Peyer's patch (tissue), 4 donors: Measurements from ENCODE around the gene EMID1. TPM values are rescaled to one million over a fixed set of nuclear protein-coding genes. Genes with fewer than 3 reads are reported as not detected.

Source experiments
- DNase-seq, 3 donors: peaks; one replicate each; pipeline ENCODE4 v3.0.0-alpha.2; 2017 to 2019
- H3K27ac ChIP-seq, 4 donors: fragments of 200-600 bp; sonication (generic); one replicate each; pipeline ENCODE4 v1.5.1; 2016 to 2019
- H3K27me3 ChIP-seq, 2 donors: fragments of 200-600 bp; sonication (generic); one replicate each; pipeline ENCODE4 v1.5.1; 2019
- H3K36me3 ChIP-seq, 3 donors: fragments of 200-600 bp; sonication (generic); one replicate each; pipeline ENCODE4 v1.5.1; 2016 to 2019
- H3K4me1 ChIP-seq, 4 donors: fragments of 200-600 bp; sonication (generic); one replicate each; pipeline ENCODE4 v1.5.1; 2016 to 2019
- H3K4me3 ChIP-seq, 4 donors: fragments of 200-600 bp; sonication (generic); 1 replicate in 3 of 4; 2 replicates in 1 of 4; pipeline ENCODE4 v1.5.1; 2016 to 2019; ENCODE audit warnings: mild to moderate bottlenecking in 1 of 4
- H3K9me3 ChIP-seq, 4 donors: fragments of 200-600 bp; sonication (generic); one replicate each; pipeline ENCODE4 v1.5.1; 2016 to 2019; ENCODE audit warnings: mild to moderate bottlenecking in 1 of 4
- CTCF ChIP-seq, 6 experiments: fragments of 450-650 bp in 4 of 6; fragments of 200-600 bp in 2 of 6; sonication (generic) in 1 of 6; IDR thresholded peaks; one replicate each; pipeline ENCODE4 v1.5.1; 2017 to 2019; ENCODE audit warnings: antibody characterized with exemption in 6 of 6, mild to moderate bottlenecking in 3 of 6, moderate library complexity in 1 of 6
- POLR2A ChIP-seq, 2 donors: fragments of 450-650 bp; IDR thresholded peaks; one replicate each; pipeline ENCODE4 v1.5.1; 2017; ENCODE audit warnings: antibody characterized with exemption in 2 of 2, mild to moderate bottlenecking in 2 of 2, moderate library complexity in 2 of 2
- total RNA-seq, 4 donors: library from RNA; depleted of rRNA; stranded (reverse); fragments of >200 nt; gene quantifications; one replicate each; pipeline ENCODE4 v1.1.0, GENCODE V29; 2016

Gene EMID1
- total RNA-seq, 4 donors from 2014 or later, result 1.9 to 7.1 (median 4.2) TPM

GRCh38 chr22:29256606-29257325 is 51.1 kb downstream of the EMID1 start:
- TF ChIP-seq POLR2A (IDR thresholded peaks at IDR 0.05) (no peak), CTCF (IDR thresholded peaks at IDR 0.05) (no peak)
- H3K4me1 ChIP-seq, result no peaks in the 10 kb centered on the region
- H3K27ac ChIP-seq, result no peak overlapping the region
- DNase-seq, result peak in 1 of 3 donors; percentile 11
- H3K36me3 ChIP-seq, result peaks cover 0 to 5% (median 0%) of the 10 kb centered on the region in 3 donors
- H3K4me3 ChIP-seq, result no peak overlapping the region
- no peaks in the 10 kb centered on the region for H3K27me3 ChIP-seq
- no peaks in the 10 kb centered on the region for H3K9me3 ChIP-seq

GRCh38 chr22:29257751-29258181 is 52.1 kb downstream of the EMID1 start:
- peaks cover 0 to 5% (median 0%) of the 10 kb centered on the region in 3 donors for H3K36me3 ChIP-seq
- no peak overlapping the region for H3K27ac ChIP-seq
- H3K9me3 ChIP-seq, result no peaks in the 10 kb centered on the region
- DNase-seq, result peak in 1 of 3 donors; percentile 9
- TF ChIP-seq CTCF (IDR thresholded peaks at IDR 0.05) (no peak), POLR2A (IDR thresholded peaks at IDR 0.05) (no peak)
- no peaks in the 10 kb centered on the region for H3K27me3 ChIP-seq
- no peaks in the 10 kb centered on the region for H3K4me1 ChIP-seq
- H3K4me3 ChIP-seq, result no peak overlapping the region

GRCh38 chr22:29258407-29259252 is 52.9 kb downstream of the EMID1 start:
- TF ChIP-seq POLR2A (IDR thresholded peaks at IDR 0.05) (no peak), CTCF (IDR thresholded peaks at IDR 0.05) (no peak)
- no peak for DNase-seq
- no peaks in the 10 kb centered on the region for H3K27me3 ChIP-seq
- H3K4me3 ChIP-seq, result no peak overlapping the region
- H3K36me3 ChIP-seq, result peaks cover 0 to 5% (median 0%) of the 10 kb centered on the region in 3 donors
- no peaks in the 10 kb centered on the region for H3K9me3 ChIP-seq
- H3K4me1 ChIP-seq, result no peaks in the 10 kb centered on the region
- H3K27ac ChIP-seq, result no peak overlapping the region

- DNase-seq, result peak in 1 of 3 donors; percentile 8
- Histone ChIP-seq H3K27me3 (no peaks in the 10 kb centered on the region), H3K27ac (no peak overlapping the region), H3K4me1 (no peaks in the 10 kb centered on the region), H3K9me3 (no peaks in the 10 kb centered on the region), H3K4me3 (no peak overlapping the region), H3K36me3 (peaks cover 0 to 7% (median 0%) of the 10 kb centered on the region in 3 donors)
- TF ChIP-seq CTCF (IDR thresholded peaks at IDR 0.05) (no peak), POLR2A (IDR thresholded peaks at IDR 0.05) (no peak)
These were observed 53.7 kb downstream of the EMID1 start for GRCh38 chr22:29259253-29259899.

GRCh38 chr22:29260031-29260560 is 54.4 kb downstream of the EMID1 start:
- DNase-seq, result no peak
- Histone ChIP-seq H3K4me3 (no peak overlapping the region), H3K27ac (no peak overlapping the region), H3K4me1 (no peaks in the 10 kb centered on the region), H3K9me3 (no peaks in the 10 kb centered on the region), H3K36me3 (peaks cover 0 to 14% (median 0%) of the 10 kb centered on the region in 3 donors), H3K27me3 (no peaks in the 10 kb centered on the region)
- TF ChIP-seq POLR2A (IDR thresholded peaks at IDR 0.05), result no peak
- TF ChIP-seq CTCF (IDR thresholded peaks at IDR 0.05), result no peak
